Erythroblast (primary cell): Measurements from ENCODE around the gene DPP8.
A peak's percentile ranks its signal among the peaks of the same experiment; 100 is the strongest.
"Not testable (repeated sequence)": the region's sequence is repeated elsewhere in the genome, so short reads cannot be mapped to it uniquely, and the experiment has no call there.

Experiments
- DNase-seq, 2 experiments: peaks; one replicate each; lab custom pipeline; 2025; lab: John Stamatoyannopoulos, UW
- GATA1 ChIP-seq: IDR thresholded peaks from 2 replicates; pipeline ENCODE4 v1.6.1; 2011; ENCODE audit warnings: low read depth, mild to moderate bottlenecking, control low read depth, low read length, moderate library complexity
- POLR2A ChIP-seq: IDR thresholded peaks from 2 replicates; pipeline ENCODE4 v1.6.1; 2011; ENCODE audit warnings: mild to moderate bottlenecking, low read length

DPP8 gene

DNA sequence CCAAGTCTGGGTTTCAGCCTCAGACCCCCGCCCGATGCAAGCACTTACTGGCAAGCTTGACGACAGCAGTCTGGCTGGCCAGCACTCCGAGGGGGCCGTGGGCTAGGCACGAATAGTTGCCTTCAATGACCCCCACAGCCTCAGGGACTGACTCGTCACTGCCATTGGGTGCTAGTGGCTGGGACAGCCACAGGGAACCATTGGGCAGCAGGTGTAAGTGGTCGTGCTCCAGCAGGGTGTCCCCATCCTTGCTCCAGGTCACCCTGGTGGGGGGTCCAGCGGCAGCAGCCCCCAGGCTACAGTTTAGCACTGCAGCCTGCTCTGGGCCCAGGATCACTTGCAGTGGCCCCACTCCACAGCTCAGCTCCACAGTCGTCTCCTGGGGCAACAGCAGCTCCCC lies 106.5 kb downstream of the DPP8 start:
- no peak for DNase-seq
- no peak for TF ChIP-seq POLR2A
- no peak for TF ChIP-seq GATA1

DNA sequence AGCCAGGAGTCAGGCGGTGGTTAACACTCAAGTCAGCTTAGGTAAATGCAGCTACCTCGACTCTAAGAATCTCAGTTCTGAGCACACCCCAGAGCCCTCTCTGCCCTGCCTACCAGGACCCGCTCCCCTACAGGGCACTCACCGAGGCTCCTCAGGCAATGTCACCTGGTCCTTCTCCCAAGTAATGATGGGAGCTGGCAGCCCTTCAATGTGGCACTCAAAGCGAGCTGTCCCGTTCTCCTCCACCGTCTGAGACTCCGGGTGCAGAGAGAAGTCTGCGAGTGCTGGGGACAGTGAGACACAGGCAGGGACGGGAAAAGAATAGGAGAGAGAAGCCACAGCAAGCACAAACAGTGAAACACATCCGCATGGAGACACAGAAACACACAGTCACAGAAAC lies 107.5 kb downstream of the DPP8 start:
- no peak for DNase-seq

DNA sequence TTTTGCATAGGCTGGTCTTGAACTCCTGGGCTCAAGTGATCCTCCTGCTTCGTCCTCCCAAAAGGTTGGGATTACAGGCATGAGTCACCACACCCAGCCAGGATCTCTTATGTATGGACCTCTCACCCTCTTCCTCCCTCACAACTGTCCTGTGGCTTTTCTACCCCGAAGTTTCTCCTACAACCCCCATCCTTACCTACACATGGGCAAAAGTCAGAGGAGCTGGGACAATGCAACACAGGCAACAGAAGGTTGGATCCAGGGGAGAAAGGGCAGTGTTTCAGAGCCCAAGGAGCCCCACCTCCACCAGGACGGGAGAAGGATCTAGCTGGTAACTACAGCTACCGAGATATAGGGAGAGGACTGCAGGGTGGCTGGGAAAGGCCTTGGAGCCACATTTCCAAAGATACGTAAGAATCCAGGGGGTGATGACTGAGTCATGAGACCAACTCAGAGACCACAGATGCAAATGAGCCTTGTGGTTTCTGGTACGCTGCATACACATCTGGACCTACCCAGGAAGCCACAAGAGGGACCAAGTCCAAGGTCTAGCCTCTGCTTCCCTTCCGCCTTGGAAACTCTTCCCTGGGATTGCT lies 108.4 kb downstream of the DPP8 start:
- DNase-seq, result no peak
- TF ChIP-seq POLR2A (no peak), GATA1 (no peak)

More for the DNA sequence above, 107.5 kb downstream of the DPP8 start:
- TF ChIP-seq POLR2A (no peak), GATA1 (no peak)

DNA sequence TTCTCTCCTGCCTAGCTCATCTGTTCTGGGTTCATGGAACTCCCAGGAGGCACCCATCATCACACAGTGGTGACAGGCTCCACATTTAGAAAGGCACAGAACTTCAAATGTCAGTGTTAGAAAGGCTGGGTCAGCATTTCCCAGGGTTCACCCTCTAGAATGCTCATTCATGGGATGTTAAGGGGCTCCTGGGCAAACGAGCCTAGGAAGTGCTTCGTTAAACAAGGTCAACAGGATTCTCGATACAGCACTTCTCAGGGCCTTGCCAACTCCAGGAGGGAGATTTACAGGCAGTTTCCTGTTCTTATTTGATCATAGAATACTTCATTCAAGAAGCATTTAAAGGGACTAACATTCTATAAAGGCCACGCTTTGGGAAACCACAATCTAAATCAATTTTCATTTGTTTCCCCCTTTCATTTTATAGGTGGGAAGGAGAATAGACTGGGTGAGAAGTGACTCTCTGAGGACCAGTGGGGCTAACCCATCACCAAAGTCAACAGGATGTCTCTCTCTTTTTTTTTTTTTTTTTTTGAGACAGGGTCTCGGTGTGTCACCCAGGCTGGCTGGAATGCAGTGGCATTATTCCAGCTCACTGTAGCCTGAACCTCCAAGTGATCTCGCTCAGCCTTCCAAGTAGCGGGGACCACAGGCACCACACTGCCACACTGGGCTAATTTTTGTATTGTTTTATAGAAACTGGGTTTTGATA lies 109.0 kb downstream of the DPP8 start:
- no peak for TF ChIP-seq GATA1
- TF ChIP-seq POLR2A, result no peak
- no peak for DNase-seq

DNA sequence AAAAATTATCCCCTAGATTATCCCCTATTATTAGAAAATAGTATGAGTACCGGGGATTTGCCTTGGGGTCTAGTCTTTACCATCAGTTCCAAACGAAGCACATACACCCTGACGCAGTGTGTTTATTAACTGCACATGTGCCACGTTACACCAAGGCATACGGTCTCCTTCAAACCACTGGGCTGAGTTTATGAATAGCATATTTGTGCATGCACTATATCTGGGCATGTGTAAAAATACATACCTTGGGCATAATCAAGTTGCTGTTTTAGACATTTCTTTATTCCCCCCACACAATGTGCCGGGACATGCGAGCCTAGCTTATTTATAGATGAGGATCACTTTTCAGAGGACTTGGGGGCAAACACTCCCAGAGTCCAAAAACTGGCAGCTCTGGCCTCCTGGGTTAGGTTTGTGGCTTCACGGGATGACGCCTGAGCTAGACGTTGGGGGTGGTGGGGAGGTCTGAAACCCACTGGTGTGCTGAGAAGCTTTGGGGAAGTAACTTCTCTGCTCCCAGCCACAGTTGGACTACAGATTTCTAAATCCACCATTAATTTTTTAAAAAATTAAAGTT lies 111.0 kb downstream of the DPP8 start:
- no peak for TF ChIP-seq GATA1
- TF ChIP-seq POLR2A, result no peak
- no peak for DNase-seq

DNA sequence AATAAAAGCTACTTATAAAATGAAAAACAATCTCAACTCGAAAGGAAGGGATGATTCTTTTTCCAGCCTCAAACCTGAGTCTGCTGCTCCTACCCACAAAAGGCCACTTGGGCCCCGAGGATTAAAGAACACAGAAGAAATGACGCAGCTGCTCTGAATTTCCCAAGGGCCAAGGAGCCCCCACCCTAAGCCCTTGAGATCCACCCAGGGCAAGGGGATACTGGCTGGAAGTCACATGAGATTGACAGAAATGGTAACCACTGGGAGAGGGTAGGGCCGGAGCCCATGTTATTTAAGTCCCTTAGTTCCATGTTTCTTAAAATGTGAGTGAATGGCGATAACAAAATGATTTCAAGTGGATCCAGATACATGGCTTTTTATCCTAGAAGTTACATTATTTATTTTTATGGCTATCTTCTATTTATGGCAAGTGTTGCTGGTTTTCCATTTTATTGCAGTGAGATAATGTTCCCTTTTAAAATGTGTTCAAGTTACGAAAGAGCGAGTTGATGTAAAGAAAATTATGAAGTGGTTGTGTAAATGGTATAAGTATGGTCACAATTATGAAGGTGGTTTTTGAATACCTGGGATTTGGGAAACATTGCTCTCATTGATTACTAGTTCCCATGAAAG lies 111.6 kb downstream of the DPP8 start:
- DNase-seq, result no peak
- TF ChIP-seq POLR2A, result no peak
- TF ChIP-seq GATA1, result no peak

DNA sequence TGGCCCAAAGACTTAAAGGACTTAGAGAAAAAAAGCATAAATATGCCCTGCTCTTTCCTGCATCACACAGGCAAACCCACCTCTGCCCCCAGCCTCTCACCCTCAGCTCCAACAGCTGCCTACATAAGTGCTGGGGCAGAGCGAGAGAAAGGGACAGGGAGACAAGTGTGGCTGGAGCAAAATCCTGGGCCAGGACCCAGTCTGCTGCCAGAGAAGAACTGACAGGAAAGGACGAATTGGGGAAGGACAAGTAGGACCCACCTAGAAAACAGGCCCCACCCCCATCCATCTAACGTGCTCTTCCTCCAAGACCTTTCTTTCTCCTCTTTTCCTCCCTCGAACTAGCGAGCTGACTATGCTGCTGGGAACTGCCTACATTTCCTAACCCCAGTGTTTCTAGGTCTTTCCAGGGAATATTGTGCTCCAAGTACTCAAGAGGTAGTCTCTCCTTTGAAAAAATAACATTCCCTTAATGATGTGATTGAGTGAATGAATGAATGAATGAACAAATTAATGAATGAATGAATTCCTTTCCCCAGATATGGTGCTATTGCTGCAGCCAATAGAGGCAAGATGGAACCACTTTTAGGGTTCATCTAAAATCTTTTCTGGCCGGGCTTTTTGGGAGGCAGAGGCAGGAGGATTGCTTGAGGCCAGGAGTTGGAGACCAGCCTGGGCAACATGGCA lies 113.2 kb downstream of the DPP8 start:
- TF ChIP-seq GATA1, result no peak
- TF ChIP-seq POLR2A, result no peak
- no peak for DNase-seq

DNA sequence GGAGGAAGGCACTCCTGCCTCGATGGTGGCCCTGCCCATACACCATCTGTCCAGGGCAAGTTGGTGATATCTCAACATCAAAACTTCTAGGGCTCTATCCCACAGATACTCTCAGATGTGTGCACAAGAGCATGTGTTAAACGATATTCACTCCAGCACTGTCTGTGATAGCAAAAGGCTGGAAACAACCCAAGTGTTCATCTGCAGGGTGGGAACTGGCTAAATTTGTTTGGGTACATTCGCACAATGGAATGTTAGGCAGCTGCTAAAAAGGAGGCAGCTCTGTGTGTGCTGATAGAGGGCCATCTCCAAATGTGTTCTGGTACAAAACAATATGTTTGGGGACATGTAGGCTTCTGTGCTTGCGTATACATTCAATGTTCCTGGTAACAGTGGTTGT lies 114.5 kb downstream of the DPP8 start:
- DNase-seq, result no peak

DNA sequence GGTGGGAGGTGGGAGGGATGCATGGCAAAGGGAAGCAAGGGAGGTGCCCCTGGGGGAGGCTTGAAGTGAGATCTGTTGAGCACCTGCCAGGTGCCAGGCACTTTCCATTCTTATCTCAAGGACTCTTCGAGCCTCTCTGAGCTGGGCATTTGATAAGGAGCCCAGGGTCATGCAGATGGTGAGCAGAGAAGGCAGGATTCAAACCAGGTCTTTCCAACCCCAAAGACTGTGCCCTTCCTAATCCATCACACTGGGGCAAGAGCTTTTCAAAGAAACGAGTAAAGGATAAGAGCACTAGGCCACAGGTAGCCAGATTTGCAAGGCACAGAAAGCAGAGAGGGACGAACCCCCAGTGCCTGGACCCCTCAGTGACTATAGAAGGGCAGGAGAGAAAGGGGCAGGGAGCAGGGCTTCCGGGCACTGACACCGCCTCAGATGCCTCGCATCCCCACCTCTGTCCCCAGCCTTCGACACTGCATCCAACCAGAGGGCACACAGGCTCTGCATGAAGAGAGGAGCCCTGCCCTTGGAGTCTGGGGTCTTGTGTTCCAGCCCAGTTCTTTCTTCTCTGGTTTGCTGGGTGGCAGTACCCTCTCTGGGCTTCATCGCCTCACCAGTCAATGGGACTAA lies 115.8 kb downstream of the DPP8 start:
- DNase-seq, result no peak
- TF ChIP-seq POLR2A (no peak), GATA1 (no peak)

More for the DNA sequence above, 114.5 kb downstream of the DPP8 start:
- TF ChIP-seq GATA1 (no peak), POLR2A (no peak)

DNA sequence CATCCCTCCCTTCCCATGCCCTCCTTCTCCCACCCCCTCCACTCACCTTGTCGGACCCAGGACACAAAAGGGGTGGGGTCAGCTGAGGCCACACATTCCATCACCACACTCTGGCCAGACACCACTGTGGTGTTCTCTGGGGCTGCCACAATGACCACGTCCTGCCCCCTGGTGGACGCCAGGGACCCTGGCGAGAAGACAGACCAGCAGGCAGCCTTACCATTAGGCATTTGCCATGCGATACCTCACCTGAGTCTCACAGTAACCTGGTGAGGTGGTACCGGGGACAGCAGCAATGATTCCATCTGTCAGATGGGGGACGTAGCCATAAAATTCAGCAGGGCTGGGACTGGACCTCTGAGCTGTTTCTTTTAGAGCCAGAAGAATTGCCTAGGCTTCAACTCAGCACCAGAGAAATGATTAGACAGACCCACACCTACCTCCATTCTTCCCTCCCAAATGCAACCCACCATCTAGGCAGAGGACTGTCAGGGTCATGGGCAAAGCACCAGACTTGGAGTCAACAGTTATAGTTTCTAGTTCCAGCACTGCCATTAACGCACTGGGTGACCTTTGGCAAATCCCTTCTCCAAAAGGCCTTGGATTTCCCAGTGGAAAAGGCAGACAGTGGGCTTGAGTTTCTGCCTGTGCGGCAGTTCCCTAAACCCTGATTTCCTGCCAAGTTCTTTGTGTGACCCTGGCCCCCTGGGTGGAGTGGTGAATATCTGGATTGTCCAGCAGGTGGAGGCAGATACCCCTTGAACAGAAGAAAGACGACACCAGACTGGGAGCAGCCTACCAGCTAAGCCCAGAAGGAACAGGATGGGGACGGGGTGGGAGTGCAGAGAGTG lies 116.5 kb downstream of the DPP8 start:
- DNase-seq, result peak; percentile 47 to 65
- TF ChIP-seq POLR2A, result no peak
- TF ChIP-seq GATA1, result no peak

DNA sequence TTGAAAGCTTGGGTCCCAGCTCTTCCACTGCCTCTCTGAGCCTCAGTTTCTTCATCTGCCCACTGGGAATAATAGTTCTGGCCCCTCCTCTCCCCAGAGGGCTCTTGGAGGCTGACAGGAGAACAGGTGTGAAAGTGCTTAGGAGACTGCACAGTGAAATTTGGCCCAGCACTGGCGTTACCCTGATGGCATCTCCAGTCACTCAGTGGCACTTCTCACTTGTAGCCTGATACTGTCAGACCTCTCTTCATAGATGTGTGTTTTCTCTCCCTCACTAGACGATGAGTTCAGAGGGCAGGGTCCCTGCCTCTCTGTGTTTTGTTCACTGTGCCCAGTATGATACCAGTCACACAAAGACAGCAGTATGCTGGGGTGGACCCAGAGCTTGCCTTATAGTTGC lies 117.5 kb downstream of the DPP8 start:
- DNase-seq, result no peak
- no peak for TF ChIP-seq POLR2A
- TF ChIP-seq GATA1, result no peak

DNA sequence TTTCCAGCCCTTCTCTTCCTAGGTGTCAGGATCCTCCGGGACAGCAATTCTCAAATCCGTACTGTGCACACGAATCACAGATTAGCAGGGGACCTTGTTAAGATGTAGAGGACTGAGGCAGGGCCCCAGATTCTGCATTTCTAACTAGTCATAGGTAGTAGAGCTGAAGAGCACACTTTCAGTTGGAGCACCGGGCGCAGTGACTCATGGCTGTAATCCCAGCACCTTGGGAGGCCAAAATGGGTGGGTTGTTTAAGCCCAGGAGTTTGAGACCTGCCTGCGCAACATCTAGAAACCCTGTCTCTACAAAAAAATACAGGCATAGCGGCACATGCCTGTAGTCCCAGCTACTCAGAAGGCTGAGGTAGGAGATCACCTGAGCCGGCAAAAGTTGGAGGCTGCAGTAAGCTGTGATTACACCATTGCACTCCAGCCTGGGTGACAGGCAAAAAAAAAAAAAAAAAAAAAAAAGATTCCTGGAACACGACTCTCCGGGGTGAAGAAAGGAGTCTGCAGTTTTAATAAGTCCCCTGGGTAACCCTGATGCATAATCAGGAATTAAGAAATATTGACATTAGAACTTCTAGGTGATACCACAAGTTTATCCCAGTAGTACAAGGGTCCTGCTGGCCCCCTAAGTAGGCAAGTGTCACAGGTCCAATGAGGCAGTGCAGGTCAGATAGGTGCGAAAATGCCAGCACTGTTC lies 118.3 kb downstream of the DPP8 start:
- no peak for DNase-seq
- no peak for TF ChIP-seq POLR2A
- TF ChIP-seq GATA1, result no peak

DNA sequence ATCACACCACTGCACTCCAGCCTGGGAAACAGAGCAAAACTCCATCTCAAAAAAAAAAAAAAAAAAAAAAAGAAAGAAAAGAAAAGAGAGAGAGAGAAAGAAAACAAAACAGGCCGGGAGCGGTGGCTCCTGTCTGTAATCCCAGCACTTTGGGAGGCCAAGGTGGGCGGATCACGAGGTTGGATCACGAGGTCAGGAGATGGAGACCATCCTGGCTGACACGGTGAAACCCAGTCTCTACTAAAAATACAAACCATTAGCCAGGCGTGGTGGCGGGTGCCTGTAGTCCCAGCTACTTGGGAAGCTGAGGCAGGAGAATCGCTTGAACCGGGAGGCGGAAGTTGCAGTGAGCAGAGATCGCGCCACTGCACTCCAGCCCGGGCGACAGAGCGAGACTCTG lies 119.0 kb downstream of the DPP8 start:
- DNase-seq, result not testable (repeated sequence)
